ENCODE measurements around the gene KLHL15. TPM values are rescaled to one million over a fixed set of nuclear protein-coding genes. Genes with fewer than 3 reads are reported as not detected.

The KLHL15 gene
- total and polyA plus RNA-seq, 2 of the 4 experiments (the other 2 are of a cell fraction): 2.4 to 7.5 TPM

DNA sequence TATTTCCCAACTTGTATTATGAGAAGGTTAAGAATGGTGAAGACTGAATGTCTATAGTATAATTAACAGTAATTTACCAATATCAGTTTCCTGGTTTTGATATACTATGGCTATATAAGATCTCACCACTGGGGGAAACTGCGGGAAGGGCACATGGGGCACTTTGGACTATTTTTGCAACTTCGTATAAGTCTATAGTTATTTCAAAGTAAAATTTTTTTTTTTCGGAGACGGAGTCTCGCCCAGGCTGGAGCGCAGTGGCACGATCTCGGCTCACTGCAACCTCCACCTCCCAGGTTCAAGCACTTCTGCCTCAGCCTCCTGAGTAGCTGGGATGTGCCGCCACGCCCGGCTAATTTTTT, 73.1 kb downstream of the KLHL15 start:
- dilution Hi-C loops (cut with HindIII; ENCODE audit: low sequenced_read_pairs, unreplicated experiment): no loop called here
- H3K4me3 ChIP-seq (ENCODE audit: insufficient read depth, low read depth, low read length): no peak overlapping the region
- TF ChIP-seq MXI1 (IDR thresholded peaks at IDR 0.05; ENCODE audit: borderline replicate concordance, low read depth, low read length) (no peak), RFX5 (IDR thresholded peaks at IDR 0.05; ENCODE audit: low read depth, low read length) (no peak)
- H4K5ac ChIP-seq (ENCODE audit: low read depth, low read length): no peak overlapping the region
- H3K27ac ChIP-seq (ENCODE audit: insufficient read depth, low read length): no peak overlapping the region
- H3K9me1 ChIP-seq (ENCODE audit: insufficient read depth, low read length): no peaks in the 10 kb centered on the region
- WGBS, 2 experiments (ENCODE audit: extremely low coverage in 2 of 2, insufficient read length in 1 of 2): no CpG with 5 or more reads among the region's 11 CpGs
- BruUV-seq (replicated peaks): no TSS peak
- no peak overlapping the region for H4K91ac ChIP-seq (ENCODE audit: insufficient read depth, low read depth, low read length)
- in situ Hi-C loops (cut with MboI; ENCODE audit: low sequenced_read_pairs): no loop called here
- no peak overlapping the region for H3K18ac ChIP-seq (ENCODE audit: low read depth, low read length)
- no peak overlapping the region for H3K56ac ChIP-seq (ENCODE audit: extremely low read depth, insufficient read depth, low read length)
- CTCF ChIA-PET: no interaction called here
- H3K79me1 ChIP-seq (ENCODE audit: low read depth in 1 of 2, low read length in 2 of 2): no peaks in the 10 kb centered on the region
- ATAC-seq (ENCODE audit: low read depth) (no peak), DNase-seq (no peak)
- no peak overlapping the region for H2AK9ac ChIP-seq (replicated peaks; ENCODE audit: low read depth, low read length, poor library complexity)
- H3K4ac ChIP-seq (ENCODE audit: low read depth, low read length): no peak overlapping the region
- no peaks in the 10 kb centered on the region for H3K36me3 ChIP-seq (ENCODE audit: control insufficient read depth, insufficient read depth, low read length)
- H2BK120ac ChIP-seq (ENCODE audit: low read depth, low read length): no peak overlapping the region
- H3K27me3 ChIP-seq (ENCODE audit: control insufficient read depth, insufficient read depth, low read length): no peaks in the 10 kb centered on the region
- no peak overlapping the region for H2BK5ac ChIP-seq (ENCODE audit: low read depth, low read length, poor library complexity, severe bottlenecking)
- no peak overlapping the region for H2BK15ac ChIP-seq (ENCODE audit: low read depth, low read length)
- H4K20me1 ChIP-seq (ENCODE audit: insufficient read depth, low read length): no peaks in the 10 kb centered on the region
- no peak overlapping the region for H2AK5ac ChIP-seq (ENCODE audit: low read depth, low read length)
- intact Hi-C loops (cut with micrococcal nuclease): no loop called here
- no peak overlapping the region for H3K4me2 ChIP-seq (ENCODE audit: low read depth, low read length)
- H2AFZ ChIP-seq (replicated peaks; ENCODE audit: low read length, poor library complexity): no peak overlapping the region
- H3K4me1 ChIP-seq (ENCODE audit: control insufficient read depth, insufficient read depth, low read length): no peaks in the 10 kb centered on the region
- no peak overlapping the region for H2BK20ac ChIP-seq (ENCODE audit: low read depth, low read length)
- POLR2A ChIA-PET (ENCODE audit: unreplicated experiment): interaction anchor here (0.6 kb wide), 1 partner anchor 232 kb away, joined by 5 read pairs; no protein-coding TSS in a partner anchor
- no peaks in the 10 kb centered on the region for H3K9me3 ChIP-seq (ENCODE audit: control insufficient read depth, insufficient read depth, low read length)
- no peak overlapping the region for H3K9ac ChIP-seq (ENCODE audit: low read depth, low read length)
- no peak overlapping the region for H3K14ac ChIP-seq (replicated peaks; ENCODE audit: low read depth, low read length)
- no peak overlapping the region for H3K23ac ChIP-seq (ENCODE audit: low read depth, low read length)
- H4K8ac ChIP-seq (ENCODE audit: low read depth in 2 of 2, low read length in 2 of 2): no peak overlapping the region
